Lower leg skin (tissue), 4 donors: ENCODE data around the gene AOPEP. TPM values are rescaled to one million over a fixed set of nuclear protein-coding genes. Genes with fewer than 3 reads are reported as not detected.

Experiments used
- DNase-seq, 2 donors: peaks; one replicate each; pipeline ENCODE4 v3.0.0-alpha.2; 2019; ENCODE audit warnings: low spot score in 2 of 2
- H3K4me3 ChIP-seq: fragments of 200-600 bp; sonication (generic); 2 replicates; pipeline ENCODE4 v1.5.1; 2017; ENCODE audit warnings: mild to moderate bottlenecking, low read depth; ENCODE audit not compliant: poor library complexity, severe bottlenecking
- CTCF ChIP-seq, 3 donors: fragments of 450-650 bp; IDR thresholded peaks; one replicate each; pipeline ENCODE4 v1.5.1; 2016; ENCODE audit warnings: antibody characterized with exemption in 3 of 3, mild to moderate bottlenecking in 3 of 3, moderate library complexity in 2 of 3
- POLR2A ChIP-seq, 2 donors: fragments of 450-650 bp; IDR thresholded peaks; one replicate each; pipeline ENCODE4 v1.6.1; 2016 to 2017; ENCODE audit warnings: antibody characterized with exemption in 2 of 2, mild to moderate bottlenecking in 1 of 2, moderate library complexity in 1 of 2
- WGBS, 2 donors: methylation state at CpG; one replicate each; pipeline ENCODE4 v1.1.5; 2018; 5-methylcytosine and 5-hydroxymethylcytosine counted together
- intact Hi-C: fragments of 100-400 bp; cut with DNase I; formaldehyde crosslinking; loops from one replicate; pipeline ENCODE4 v1.15.0; 2023; ENCODE audit warnings: low total_unique reads
- total RNA-seq, 4 donors: library from RNA; depleted of rRNA; stranded (reverse); fragments of >200 nt; gene quantifications; one replicate each; pipeline ENCODE4 v1.1.0, GENCODE V29; 2016

The AOPEP gene
- total RNA-seq, 4 donors from 2014 or later: 66.3 to 136 (median 118) TPM

GRCh38 chr9:94718936-94719335 lies 7.6 kb upstream of the AOPEP start:
- WGBS, 2 donors: 87 to 90% methylated on average over 1 of the region's 1 CpG
- no peak for DNase-seq

GRCh38 chr9:94719878-94720277 lies 6.6 kb upstream of the AOPEP start:
- TF ChIP-seq POLR2A (IDR thresholded peaks at IDR 0.05) (no peak), CTCF (IDR thresholded peaks at IDR 0.05) (no peak)
- no peak overlapping the region for H3K4me3 ChIP-seq
- no peak for DNase-seq
- 83 to 88% methylated on average over 4 of the region's 4 CpGs for WGBS, 2 donors
- intact Hi-C loops: no loop called here

More at GRCh38 chr9:94718936-94719335, 7.6 kb upstream of the AOPEP start:
- intact Hi-C loops: no loop called here
- TF ChIP-seq POLR2A (IDR thresholded peaks at IDR 0.05) (no peak), CTCF (IDR thresholded peaks at IDR 0.05) (no peak)
- H3K4me3 ChIP-seq: no peak overlapping the region

- 90 to 92% methylated on average over 5 of the region's 5 CpGs for WGBS, 2 donors
Observed at GRCh38 chr9:94720846-94721549, 5.5 kb upstream of the AOPEP start.

GRCh38 chr9:94721754-94722153 lies 4.7 kb upstream of the AOPEP start:
- no peak for DNase-seq
- TF ChIP-seq POLR2A (IDR thresholded peaks at IDR 0.05) (no peak), CTCF (IDR thresholded peaks at IDR 0.05) (no peak)
- intact Hi-C loops: no loop called here
- 70 to 71% methylated on average over 2 of the region's 2 CpGs for WGBS, 2 donors
- no peak overlapping the region for H3K4me3 ChIP-seq

More at GRCh38 chr9:94720846-94721549, 5.5 kb upstream of the AOPEP start:
- intact Hi-C loops: no loop called here
- TF ChIP-seq POLR2A (IDR thresholded peaks at IDR 0.05) (no peak), CTCF (IDR thresholded peaks at IDR 0.05) (no peak)
- no peak overlapping the region for H3K4me3 ChIP-seq
- no peak for DNase-seq

GRCh38 chr9:94725293-94725692 lies 1.2 kb upstream of the AOPEP start:
- intact Hi-C loops: no loop called here
- DNase-seq: no peak
- 91 to 94% methylated on average over 3 of the region's 3 CpGs for WGBS, 2 donors
- TF ChIP-seq POLR2A (IDR thresholded peaks at IDR 0.05) (no peak), CTCF (IDR thresholded peaks at IDR 0.05) (no peak)
- no peak overlapping the region for H3K4me3 ChIP-seq

GRCh38 chr9:94728719-94729118 lies 2.2 kb downstream of the AOPEP start:
- no peak for DNase-seq
- no peak overlapping the region for H3K4me3 ChIP-seq
- no peak for TF ChIP-seq CTCF (IDR thresholded peaks at IDR 0.05)
- TF ChIP-seq POLR2A (IDR thresholded peaks at IDR 0.05): no peak
- WGBS, 2 donors: 71 to 77% methylated on average over 6 of the region's 6 CpGs
- intact Hi-C loops: no loop called here
